ENCODE measurements around the gene MIGA2.
A peak's percentile ranks its signal among the peaks of the same experiment; 100 is the strongest.

MIGA2 gene

GRCh38 chr9:129080298-129080600, 43.8 kb downstream of the MIGA2 start:
- no peak for TF ChIP-seq REST (IDR thresholded peaks at IDR 0.05; ENCODE audit: insufficient read depth in 1 of 2, low read depth in 2 of 2, low read length in 2 of 2)
- no peak for TF ChIP-seq FOXP2 (optimal IDR thresholded peaks at IDR 0.05; ENCODE audit: borderline replicate concordance, extremely low read depth, extremely low read length, insufficient read depth)
- TF ChIP-seq TAF1 (IDR thresholded peaks at IDR 0.05; ENCODE audit: borderline replicate concordance, insufficient read depth, low read length): no peak
- no peak for TF ChIP-seq SIN3A (IDR thresholded peaks at IDR 0.05; ENCODE audit: borderline replicate concordance, insufficient read depth, low read length)
- TF ChIP-seq POLR2AphosphoS5 (IDR thresholded peaks at IDR 0.05; ENCODE audit: low read depth, low read length): no peak

- TF ChIP-seq POLR2AphosphoS5 (IDR thresholded peaks at IDR 0.05; ENCODE audit: low read depth, low read length): peak; percentile 66
- peak in 1 of 2 experiments; percentile 36; a peak in 1 of 4 replicates for TF ChIP-seq REST (IDR thresholded peaks at IDR 0.05; ENCODE audit: insufficient read depth in 1 of 2, low read depth in 2 of 2, low read length in 2 of 2)
- TF ChIP-seq TAF1 (IDR thresholded peaks at IDR 0.05; ENCODE audit: borderline replicate concordance, insufficient read depth, low read length): 0 out of 2 replicates have a peak, but pooled peaks have one; percentile 28
- no peak for TF ChIP-seq FOXP2 (optimal IDR thresholded peaks at IDR 0.05; ENCODE audit: borderline replicate concordance, extremely low read depth, extremely low read length, insufficient read depth)
- no peak for TF ChIP-seq SIN3A (IDR thresholded peaks at IDR 0.05; ENCODE audit: borderline replicate concordance, insufficient read depth, low read length)
Observed at GRCh38 chr9:129080601-129081387, 44.4 kb downstream of the MIGA2 start, which contains the start of gene DOLPP1. DOLPP1 (plus strand) TSS chr9:129081111; CDS start chr9:129081132, 21 bp downstream.

GRCh38 chr9:129081388-129081904, 45.0 kb downstream of the MIGA2 start:
- no peak for TF ChIP-seq REST (IDR thresholded peaks at IDR 0.05; ENCODE audit: insufficient read depth in 1 of 2, low read depth in 2 of 2, low read length in 2 of 2)
- no peak for TF ChIP-seq FOXP2 (optimal IDR thresholded peaks at IDR 0.05; ENCODE audit: borderline replicate concordance, extremely low read depth, extremely low read length, insufficient read depth)
- no peak for TF ChIP-seq TAF1 (IDR thresholded peaks at IDR 0.05; ENCODE audit: borderline replicate concordance, insufficient read depth, low read length)
- TF ChIP-seq POLR2AphosphoS5 (IDR thresholded peaks at IDR 0.05; ENCODE audit: low read depth, low read length): no peak

GRCh38 chr9:129084087-129084486, 47.7 kb downstream of the MIGA2 start:
- no peak for TF ChIP-seq REST (IDR thresholded peaks at IDR 0.05; ENCODE audit: insufficient read depth in 1 of 2, low read depth in 2 of 2, low read length in 2 of 2)
- no peak for TF ChIP-seq POLR2AphosphoS5 (IDR thresholded peaks at IDR 0.05; ENCODE audit: low read depth, low read length)

Measured in PFSK-1 (cell line).